Left cardiac atrium (tissue), 4 donors: ENCODE results near the gene CELF2. TPM values are rescaled to one million over a fixed set of nuclear protein-coding genes. Genes with fewer than 3 reads are reported as not detected.

Experiments used
- ATAC-seq, 2 donors: fragments of 200-7000 bp; cut with Tn5 transposase; one replicate each; pipeline ENCODE4 v1.9.1; 2020; ENCODE audit warnings: mild to moderate bottlenecking in 2 of 2, moderate library complexity in 2 of 2
- DNase-seq: peaks from one replicate; pipeline ENCODE4 v3.0.0-alpha.2; 2020
- intact Hi-C, 2 donors: fragments of 100-400 bp; cut with DNase I; formaldehyde crosslinking; loops; one replicate each; pipeline versions ENCODE4 v1.14.1 to v1.15.1; 2022 to 2023
- total RNA-seq, 2 donors: library from RNA; stranded (reverse); fragmentation: NEBNext Ultra II Directional; extraction: Animal tissue kit (Norgen Biotek cat#: 25700); gene quantifications; one replicate each; pipeline ENCODE4 v1.2.1, GENCODE V29; 2021
- donor health status: DM: no; HTN: yes; CAD: no.
- donor health status: DM: no; HTN: yes; CAD: no; lungs with severe emphysema.
- donor health status: DM: yes; HTN: yes; CAD: no.
- donor health status: Dilated cardiomyopathy.

CELF2 gene
- total RNA-seq, 2 donors from 2014 or later: 68.4 to 72.5 TPM

DNA sequence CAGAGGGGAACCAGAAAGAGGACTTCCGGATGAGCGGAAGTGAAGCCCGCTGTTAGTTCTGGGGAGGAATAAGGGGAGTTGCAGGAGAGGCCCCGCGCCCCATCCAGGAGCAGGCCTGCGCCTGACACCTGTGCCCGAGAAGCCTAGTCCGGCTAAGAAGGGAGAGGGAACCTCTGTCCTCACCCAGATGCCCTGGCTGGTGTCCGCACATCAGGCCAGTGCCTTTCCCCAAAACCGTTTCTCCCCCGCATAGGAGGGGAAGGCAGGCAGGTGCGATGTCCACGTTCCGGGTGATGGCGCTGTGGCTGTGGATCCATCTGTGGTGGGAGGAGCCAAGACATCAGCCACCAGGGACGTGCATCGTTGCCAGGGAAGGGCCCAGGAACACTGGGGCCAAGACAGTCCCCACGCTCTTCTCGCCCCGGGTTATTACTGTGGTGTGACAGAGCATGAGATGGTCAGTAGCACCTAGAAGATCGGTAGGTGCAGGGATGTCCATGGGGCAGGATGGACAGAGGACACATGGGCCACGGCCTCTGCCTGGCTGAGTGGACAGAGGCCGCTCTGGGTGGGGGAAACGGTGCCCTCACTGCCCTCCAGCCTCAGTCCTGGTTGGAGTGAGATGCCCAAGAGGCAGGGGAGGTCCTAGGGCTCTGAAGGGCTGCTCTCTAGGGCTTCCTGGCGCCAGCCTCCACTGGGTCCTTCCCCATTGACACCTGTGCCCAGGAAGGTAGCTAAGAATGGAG, 262.7 kb downstream of the CELF2 start:
- DNase-seq: no peak
- no peak for ATAC-seq
- intact Hi-C loops: no loop called here

DNA sequence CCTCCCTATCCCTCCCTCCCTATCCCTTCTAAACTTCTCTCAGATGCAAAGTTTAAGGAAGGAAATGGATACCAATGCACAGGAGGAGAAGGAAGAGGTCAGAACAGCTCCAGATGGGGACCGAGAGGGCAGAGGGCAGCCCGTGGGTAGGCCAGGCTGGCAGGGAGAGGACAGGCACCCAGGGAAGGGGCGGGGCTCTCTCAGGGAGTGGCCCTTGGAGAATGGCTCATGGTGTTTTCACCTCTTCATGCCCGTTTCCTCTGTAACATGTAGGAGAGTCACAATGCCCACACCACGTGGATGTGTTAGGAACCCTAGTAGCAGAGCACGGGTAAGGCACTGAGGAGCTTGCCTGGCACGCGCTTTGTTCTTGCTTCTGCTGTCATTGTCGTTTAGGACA, 264.5 kb downstream of the CELF2 start:
- ATAC-seq: peak in 1 of 2 donors; percentile 46
- no peak for DNase-seq
- intact Hi-C loops: no loop called here

- DNase-seq (no peak), ATAC-seq (no peak)
- intact Hi-C loops: no loop called here
These were observed 265.0 kb downstream of the CELF2 start for GRCh38 chr10:11282661-11283060.

DNA sequence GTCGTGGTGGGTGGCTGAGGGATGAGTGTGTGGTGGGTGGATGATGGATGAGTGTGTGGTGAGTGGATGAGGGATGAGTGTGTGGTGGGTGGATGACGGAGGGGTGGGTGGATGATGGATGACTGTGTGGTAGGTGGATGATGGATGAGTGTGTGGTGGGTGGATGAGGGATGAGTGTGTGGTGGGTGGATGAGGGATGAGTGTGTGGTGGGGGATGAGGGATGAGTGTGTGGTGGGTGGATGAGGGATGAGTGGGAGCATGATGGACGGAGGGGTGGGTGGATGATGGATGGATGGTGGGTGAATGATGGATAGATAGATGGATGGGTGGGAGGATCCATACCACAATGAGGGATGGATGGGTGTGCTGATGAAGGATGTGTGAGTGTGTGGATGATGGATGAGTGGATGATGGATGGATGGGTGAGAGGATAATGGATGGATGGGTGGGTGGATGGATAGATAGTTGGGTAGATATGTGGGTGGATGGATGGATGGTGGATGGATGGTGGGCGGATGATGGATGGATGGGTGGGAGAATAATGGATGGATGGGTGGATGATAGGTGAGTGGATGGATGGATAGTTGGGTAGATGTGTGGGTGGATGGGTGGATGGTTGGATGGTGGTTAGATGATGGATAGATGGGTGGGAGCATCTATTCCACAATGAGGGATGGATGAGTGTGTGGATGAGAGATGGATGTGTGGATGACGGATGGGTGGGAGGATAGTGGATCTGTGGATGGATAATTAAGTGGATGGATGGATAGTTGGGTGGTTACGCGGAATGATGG, 266.8 kb downstream of the CELF2 start:
- no peak for DNase-seq
- ATAC-seq: no peak
- intact Hi-C loops: no loop called here

DNA sequence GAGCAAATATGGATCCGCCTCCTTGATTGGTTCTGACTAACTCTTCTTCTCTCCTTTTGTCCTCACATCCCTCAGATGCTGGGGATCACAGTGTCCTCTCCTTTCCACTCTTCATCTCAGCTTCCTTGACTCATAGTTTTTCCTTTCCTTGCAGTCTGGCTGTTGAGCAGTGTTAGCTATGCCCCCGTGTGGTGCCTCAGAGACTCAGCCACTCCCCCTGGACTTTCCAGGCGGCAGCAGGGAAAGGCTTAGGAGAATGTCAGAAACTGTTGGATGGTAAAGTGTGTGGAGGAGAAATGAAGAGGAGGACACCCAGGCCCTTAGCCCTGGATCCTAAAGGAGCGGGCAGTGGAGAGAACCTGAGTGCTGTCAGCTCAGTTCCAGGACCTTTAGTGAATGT, 267.5 kb downstream of the CELF2 start:
- DNase-seq: no peak
- no peak for ATAC-seq
- intact Hi-C loops: no loop called here

- ATAC-seq (no peak), DNase-seq (no peak)
- intact Hi-C loops: no loop called here
These were observed 268.7 kb downstream of the CELF2 start for GRCh38 chr10:11286261-11286852.

GRCh38 chr10:11288302-11288701, 270.6 kb downstream of the CELF2 start:
- ATAC-seq (no peak), DNase-seq (no peak)
- intact Hi-C loops: no loop called here

DNA sequence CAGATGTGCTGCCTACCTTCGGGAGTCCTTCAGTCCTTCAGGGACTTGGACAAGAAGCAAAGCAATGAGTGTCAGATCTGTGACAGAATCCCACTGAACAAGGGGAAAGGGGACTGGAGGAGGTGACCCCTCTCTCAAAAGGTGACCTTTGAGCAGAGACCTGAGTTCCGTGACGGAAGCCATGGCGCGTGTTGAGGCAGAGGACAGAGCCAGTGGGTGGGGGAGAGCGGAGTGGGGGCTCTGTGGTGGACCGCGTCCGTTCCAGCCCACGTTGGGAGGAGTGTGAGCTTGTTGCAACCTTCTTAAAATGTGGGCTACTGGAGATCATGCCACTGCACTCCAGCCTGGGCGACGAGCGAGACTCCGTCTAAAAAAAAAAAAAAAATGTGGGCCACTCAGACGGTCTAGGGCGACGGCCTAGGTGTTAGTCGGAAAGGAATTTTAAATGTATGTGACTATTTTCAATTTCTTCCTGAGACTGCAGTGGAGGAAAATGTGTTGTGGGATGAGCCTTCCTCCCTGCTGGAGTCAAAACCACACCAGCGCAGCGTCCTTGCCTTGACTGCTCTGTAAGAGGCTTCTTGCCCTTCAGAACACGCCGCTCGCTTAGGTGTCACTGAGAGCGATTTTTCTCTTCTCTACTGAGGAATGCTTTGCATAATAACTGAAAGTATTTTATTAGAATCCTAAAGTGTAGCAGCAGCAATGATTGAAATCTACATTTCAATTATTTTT, 272.7 kb downstream of the CELF2 start:
- ATAC-seq (no peak), DNase-seq (no peak)
- intact Hi-C loops: no loop called here

GRCh38 chr10:11292576-11293302, 275.1 kb downstream of the CELF2 start:
- ATAC-seq: no peak
- no peak for DNase-seq
- intact Hi-C loops: no loop called here

DNA sequence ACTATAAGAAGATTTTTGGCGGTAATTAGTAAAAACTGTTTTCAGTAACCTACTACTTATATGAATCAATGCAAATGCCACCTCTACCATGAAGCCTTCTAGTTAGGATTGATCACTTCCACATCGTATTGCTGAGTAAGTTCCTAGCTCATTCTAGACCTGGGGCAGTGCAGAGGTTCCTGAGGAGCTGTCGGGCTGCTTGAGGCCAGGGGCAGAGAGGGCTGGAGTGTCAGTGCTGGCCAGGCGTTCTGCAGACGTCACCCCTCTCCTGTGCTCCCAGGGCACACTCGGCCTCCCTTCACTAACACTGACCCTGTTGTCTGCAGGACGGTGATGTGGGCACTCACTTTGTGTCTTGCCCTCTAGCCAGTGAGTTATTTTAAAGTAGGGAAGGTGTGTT, 275.7 kb downstream of the CELF2 start:
- no peak for DNase-seq
- intact Hi-C loops: no loop called here
- ATAC-seq: no peak

DNA sequence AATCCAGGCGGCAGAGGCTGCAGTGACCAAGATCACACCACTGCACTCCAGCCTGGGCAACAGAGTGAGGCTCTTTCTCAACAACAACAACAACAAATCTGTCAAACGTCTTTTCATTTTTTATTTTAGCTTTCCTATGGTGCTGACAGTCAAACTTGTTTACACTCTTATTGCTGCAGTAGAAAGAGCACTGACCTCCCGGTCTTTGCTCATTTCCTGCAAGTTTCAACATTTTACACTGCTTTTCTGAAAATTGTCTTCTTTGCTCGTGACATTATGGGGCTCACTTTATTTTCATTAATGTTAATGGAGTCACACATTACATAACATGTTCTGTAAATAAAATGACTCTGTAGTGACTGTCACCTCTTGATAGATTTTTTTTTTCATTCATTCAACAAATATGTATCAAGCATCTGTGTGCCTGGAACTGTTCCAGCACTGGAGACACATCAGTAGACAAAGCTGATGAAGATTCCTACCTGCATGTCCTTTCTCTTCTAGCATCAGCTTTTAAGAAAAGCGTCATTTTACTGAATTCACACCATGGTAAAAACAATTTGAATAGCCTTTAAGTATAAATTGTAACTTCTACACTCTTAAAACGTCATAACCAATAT, 277.3 kb downstream of the CELF2 start:
- ATAC-seq (no peak), DNase-seq (no peak)
- intact Hi-C loops: no loop called here

GRCh38 chr10:11295492-11295891, 277.8 kb downstream of the CELF2 start:
- DNase-seq (no peak), ATAC-seq (no peak)
- intact Hi-C loops: no loop called here

- intact Hi-C loops: no loop called here
- DNase-seq (no peak), ATAC-seq (no peak)
These were observed 279.5 kb downstream of the CELF2 start for GRCh38 chr10:11297136-11297535.

DNA sequence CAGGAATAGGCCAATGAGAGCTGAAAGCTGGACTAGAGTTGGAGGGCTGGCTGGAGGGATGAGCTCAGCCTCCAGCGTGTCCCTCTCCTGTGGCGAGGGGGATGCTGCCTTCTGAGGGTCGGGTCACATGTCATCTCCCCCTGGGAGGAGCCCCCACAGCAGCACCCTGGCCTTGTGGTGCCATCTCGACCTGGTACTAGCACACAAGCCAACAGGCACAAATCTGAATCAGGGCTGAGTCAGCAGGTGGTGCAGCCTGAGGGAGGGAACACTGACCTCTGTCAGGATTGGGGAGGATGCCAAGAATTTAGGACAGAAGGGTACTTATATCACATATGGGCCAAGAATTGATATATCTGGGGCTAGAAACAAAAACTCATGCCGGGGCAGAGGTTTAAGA, 280.4 kb downstream of the CELF2 start:
- intact Hi-C loops: no loop called here
- no peak for DNase-seq
- peak in 1 of 2 donors; percentile 70 for ATAC-seq

GRCh38 chr10:11299125-11299524, 281.5 kb downstream of the CELF2 start:
- intact Hi-C loops: no loop called here
- ATAC-seq (no peak), DNase-seq (no peak)

DNA sequence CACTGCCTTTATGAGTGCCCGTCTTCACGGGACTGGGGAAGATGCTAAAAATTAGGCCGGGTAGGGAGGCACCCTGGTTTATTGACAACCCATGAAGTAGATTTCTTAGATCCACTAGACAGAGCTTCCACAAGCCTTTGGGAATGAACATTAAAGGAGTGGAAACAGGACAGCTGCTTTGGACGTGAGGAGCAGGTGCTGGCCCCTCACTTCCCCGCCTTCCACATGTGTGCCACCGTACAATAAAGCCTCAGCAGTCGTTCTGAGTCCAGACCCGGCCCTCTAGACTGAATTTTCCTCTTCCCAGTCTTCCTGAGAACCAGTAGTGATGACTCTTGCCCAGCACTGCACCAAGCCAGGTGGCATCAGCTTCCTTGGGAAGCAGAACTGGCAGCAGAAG, 282.4 kb downstream of the CELF2 start:
- intact Hi-C loops: no loop called here
- ATAC-seq: no peak
- DNase-seq: no peak

DNA sequence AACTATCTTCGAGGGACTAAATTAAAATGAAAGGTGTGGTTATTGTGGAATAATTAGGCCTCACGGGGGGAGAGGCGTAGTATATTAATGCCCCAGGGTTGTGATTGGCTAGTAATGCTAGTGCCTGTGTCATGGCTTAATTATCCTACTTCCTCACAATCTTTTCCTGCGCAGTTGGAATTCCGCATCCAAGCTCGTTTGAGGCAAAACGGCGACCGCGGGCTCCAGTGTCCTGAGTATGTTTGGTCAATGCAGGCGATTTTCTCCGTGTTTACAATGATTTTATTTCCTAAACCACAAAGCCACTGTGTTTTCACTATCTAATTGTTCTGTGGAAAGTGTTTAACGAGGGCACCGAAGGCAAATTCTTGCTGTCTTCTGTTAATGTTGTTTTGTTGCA, 282.9 kb downstream of the CELF2 start:
- no peak for ATAC-seq
- no peak for DNase-seq

GRCh38 chr10:11301571-11302111, 284.0 kb downstream of the CELF2 start:
- intact Hi-C loops: no loop called here
- ATAC-seq: no peak

More for the DNA sequence above, 282.9 kb downstream of the CELF2 start:
- intact Hi-C loops: no loop called here

More at GRCh38 chr10:11301571-11302111, 284.0 kb downstream of the CELF2 start:
- DNase-seq: no peak
